Measurements from ENCODE around the gene GLIS1. TPM values are rescaled to one million over a fixed set of nuclear protein-coding genes. Genes with fewer than 3 reads are reported as not detected.

GLIS1 gene
- total and polyA plus RNA-seq, 2 experiments from 2014 or later: 0.26 to 0.31 TPM

DNA sequence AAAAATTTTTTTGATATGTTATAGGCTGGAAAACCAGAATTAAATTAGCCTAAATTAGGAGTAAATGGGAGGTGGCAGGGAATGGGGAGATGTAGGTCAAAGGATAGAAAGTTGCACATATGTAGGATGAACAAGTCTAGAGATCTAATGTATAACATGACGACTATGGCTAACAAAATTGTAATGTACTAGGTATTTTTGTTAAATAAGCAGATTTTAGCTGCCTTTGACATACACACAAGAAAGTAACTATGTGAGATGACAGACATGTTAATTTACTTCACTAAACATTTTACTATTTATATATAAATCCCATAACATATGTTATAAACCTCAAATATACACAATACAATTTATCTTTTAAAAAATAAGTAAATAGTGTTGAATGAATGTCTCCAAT lies 30.2 kb upstream of the GLIS1 start (continued):
- TF ChIP-seq, protein P1, sequence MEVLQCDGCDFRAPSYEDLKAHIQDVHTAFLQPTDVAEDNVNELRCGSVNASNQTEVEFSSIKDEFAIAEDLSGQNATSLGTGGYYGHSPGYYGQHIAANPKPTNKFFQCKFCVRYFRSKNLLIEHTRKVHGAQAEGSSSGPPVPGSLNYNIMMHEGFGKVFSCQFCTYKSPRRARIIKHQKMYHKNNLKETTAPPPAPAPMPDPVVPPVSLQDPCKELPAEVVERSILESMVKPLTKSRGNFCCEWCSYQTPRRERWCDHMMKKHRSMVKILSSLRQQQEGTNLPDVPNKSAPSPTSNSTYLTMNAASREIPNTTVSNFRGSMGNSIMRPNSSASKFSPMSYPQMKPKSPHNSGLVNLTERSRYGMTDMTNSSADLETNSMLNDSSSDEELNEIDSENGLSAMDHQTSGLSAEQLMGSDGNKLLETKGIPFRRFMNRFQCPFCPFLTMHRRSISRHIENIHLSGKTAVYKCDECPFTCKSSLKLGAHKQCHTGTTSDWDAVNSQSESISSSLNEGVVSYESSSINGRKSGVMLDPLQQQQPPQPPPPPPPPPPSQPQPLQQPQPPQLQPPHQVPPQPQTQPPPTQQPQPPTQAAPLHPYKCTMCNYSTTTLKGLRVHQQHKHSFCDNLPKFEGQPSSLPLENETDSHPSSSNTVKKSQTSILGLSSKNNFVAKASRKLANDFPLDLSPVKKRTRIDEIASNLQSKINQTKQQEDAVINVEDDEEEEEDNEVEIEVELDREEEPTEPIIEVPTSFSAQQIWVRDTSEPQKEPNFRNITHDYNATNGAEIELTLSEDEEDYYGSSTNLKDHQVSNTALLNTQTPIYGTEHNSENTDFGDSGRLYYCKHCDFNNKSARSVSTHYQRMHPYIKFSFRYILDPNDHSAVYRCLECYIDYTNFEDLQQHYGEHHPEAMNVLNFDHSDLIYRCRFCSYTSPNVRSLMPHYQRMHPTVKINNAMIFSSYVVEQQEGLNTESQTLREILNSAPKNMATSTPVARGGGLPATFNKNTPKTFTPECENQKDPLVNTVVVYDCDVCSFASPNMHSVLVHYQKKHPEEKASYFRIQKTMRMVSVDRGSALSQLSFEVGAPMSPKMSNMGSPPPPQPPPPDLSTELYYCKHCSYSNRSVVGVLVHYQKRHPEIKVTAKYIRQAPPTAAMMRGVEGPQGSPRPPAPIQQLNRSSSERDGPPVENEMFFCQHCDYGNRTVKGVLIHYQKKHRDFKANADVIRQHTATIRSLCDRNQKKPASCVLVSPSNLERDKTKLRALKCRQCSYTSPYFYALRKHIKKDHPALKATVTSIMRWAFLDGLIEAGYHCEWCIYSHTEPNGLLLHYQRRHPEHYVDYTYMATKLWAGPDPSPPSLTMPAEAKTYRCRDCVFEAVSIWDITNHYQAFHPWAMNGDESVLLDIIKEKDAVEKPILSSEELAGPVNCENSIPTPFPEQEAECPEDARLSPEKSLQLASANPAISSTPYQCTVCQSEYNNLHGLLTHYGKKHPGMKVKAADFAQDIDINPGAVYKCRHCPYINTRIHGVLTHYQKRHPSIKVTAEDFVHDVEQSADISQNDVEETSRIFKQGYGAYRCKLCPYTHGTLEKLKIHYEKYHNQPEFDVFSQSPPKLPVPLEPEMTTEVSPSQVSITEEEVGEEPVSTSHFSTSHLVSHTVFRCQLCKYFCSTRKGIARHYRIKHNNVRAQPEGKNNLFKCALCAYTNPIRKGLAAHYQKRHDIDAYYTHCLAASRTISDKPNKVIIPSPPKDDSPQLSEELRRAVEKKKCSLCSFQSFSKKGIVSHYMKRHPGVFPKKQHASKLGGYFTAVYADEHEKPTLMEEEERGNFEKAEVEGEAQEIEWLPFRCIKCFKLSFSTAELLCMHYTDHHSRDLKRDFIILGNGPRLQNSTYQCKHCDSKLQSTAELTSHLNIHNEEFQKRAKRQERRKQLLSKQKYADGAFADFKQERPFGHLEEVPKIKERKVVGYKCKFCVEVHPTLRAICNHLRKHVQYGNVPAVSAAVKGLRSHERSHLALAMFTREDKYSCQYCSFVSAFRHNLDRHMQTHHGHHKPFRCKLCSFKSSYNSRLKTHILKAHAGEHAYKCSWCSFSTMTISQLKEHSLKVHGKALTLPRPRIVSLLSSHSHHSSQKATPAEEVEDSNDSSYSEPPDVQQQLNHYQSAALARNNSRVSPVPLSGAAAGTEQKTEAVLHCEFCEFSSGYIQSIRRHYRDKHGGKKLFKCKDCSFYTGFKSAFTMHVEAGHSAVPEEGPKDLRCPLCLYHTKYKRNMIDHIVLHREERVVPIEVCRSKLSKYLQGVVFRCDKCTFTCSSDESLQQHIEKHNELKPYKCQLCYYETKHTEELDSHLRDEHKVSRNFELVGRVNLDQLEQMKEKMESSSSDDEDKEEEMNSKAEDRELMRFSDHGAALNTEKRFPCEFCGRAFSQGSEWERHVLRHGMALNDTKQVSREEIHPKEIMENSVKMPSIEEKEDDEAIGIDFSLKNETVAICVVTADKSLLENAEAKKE (CRISPR knock-in tag; IDR thresholded peaks at IDR 0.05): no peak
- TF ChIP-seq STAT1 (IDR thresholded peaks at IDR 0.05; ENCODE audit: unreplicated experiment) (no peak), CREB1 (CRISPR knock-in tag; IDR thresholded peaks at IDR 0.05; ENCODE audit: low read depth) (no peak), POLR2AphosphoS5 (IDR thresholded peaks at IDR 0.05; ENCODE audit: low read depth) (no peak)

DNA sequence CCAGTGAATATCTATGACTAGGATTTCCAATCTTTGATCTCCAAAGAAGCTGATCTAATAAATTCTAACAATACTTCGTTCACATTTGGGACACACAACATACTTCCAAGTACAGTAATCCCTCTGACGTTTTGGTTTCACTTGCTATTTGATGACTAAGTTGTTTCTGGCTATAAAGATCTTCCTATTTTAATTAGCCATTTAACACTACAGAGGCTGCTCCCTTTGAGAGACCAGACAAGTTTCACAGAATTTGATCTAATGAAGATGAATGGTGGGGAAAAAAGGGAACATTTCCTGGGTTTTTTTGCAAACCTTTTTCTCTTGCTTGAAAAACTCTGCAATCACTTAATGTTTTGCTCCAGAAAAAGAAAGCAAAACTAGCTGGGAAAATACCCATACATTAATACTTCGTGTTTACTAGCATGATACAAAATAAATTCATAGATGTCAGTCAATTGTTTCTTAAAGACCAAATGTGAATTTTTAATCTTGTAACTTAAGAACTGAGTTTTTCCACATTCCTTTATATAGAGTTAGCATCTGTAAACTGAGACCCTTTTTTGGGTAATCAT lies 28.0 kb upstream of the GLIS1 start:
- Histone ChIP-seq H3K27ac (ENCODE audit: low read depth) (no peak overlapping the region), H3K4me2 (no peak overlapping the region), H3K9me2 (ENCODE audit: insufficient read depth) (no peaks in the 10 kb centered on the region), H3K4me1 (ENCODE audit: insufficient read depth) (no peaks in the 10 kb centered on the region), H2AFZ (no peak overlapping the region), H3K27me3 (ENCODE audit: insufficient read depth) (no peaks in the 10 kb centered on the region), H3K36me3 (ENCODE audit: insufficient read depth) (peaks cover 22% of the 10 kb centered on the region; the same call in 1 of the 2 replicates), H4K20me1 (replicated peaks; ENCODE audit: insufficient read depth) (0 out of 2 replicates have a peak, but pooled peaks cover 2% of the 10 kb centered on the region), H3K4me3 (no peak overlapping the region), H3F3A (replicated peaks; ENCODE audit: low read depth) (no peaks in the 10 kb centered on the region), H3K79me2 (replicated peaks; ENCODE audit: insufficient read depth) (no peaks in the 10 kb centered on the region)
- H3K27ac Mint-ChIP-seq: no peak overlapping the region
- no peaks in the 10 kb centered on the region for H3K4me1 Mint-ChIP-seq
- peaks cover 28% of the 10 kb centered on the region for H3K36me3 Mint-ChIP-seq (ENCODE audit: low read depth)
- H3K9me3 Mint-ChIP-seq: no peaks in the 10 kb centered on the region
- H3K4me3 Mint-ChIP-seq: no peak overlapping the region
- ATAC-seq (no peak), DNase-seq (ENCODE audit: low spot score) (no peak)
- peaks cover 8% of the 10 kb centered on the region for H3K27me3 Mint-ChIP-seq (ENCODE audit: insufficient read depth, low read depth, poor library complexity)
- TF ChIP-seq, protein P2, sequence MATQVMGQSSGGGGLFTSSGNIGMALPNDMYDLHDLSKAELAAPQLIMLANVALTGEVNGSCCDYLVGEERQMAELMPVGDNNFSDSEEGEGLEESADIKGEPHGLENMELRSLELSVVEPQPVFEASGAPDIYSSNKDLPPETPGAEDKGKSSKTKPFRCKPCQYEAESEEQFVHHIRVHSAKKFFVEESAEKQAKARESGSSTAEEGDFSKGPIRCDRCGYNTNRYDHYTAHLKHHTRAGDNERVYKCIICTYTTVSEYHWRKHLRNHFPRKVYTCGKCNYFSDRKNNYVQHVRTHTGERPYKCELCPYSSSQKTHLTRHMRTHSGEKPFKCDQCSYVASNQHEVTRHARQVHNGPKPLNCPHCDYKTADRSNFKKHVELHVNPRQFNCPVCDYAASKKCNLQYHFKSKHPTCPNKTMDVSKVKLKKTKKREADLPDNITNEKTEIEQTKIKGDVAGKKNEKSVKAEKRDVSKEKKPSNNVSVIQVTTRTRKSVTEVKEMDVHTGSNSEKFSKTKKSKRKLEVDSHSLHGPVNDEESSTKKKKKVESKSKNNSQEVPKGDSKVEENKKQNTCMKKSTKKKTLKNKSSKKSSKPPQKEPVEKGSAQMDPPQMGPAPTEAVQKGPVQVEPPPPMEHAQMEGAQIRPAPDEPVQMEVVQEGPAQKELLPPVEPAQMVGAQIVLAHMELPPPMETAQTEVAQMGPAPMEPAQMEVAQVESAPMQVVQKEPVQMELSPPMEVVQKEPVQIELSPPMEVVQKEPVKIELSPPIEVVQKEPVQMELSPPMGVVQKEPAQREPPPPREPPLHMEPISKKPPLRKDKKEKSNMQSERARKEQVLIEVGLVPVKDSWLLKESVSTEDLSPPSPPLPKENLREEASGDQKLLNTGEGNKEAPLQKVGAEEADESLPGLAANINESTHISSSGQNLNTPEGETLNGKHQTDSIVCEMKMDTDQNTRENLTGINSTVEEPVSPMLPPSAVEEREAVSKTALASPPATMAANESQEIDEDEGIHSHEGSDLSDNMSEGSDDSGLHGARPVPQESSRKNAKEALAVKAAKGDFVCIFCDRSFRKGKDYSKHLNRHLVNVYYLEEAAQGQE (IDR thresholded peaks at IDR 0.05; ENCODE audit: unreplicated experiment): no peak
- TF ChIP-seq, protein P3, sequence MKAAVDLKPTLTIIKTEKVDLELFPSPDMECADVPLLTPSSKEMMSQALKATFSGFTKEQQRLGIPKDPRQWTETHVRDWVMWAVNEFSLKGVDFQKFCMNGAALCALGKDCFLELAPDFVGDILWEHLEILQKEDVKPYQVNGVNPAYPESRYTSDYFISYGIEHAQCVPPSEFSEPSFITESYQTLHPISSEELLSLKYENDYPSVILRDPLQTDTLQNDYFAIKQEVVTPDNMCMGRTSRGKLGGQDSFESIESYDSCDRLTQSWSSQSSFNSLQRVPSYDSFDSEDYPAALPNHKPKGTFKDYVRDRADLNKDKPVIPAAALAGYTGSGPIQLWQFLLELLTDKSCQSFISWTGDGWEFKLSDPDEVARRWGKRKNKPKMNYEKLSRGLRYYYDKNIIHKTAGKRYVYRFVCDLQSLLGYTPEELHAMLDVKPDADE (IDR thresholded peaks at IDR 0.05): no peak
- TF ChIP-seq CREB1 (CRISPR knock-in tag; IDR thresholded peaks at IDR 0.05; ENCODE audit: low read depth): no peak
- no peak for TF ChIP-seq JUNB (IDR thresholded peaks at IDR 0.05; ENCODE audit: unreplicated experiment)
- TF ChIP-seq STAT1 (IDR thresholded peaks at IDR 0.05; ENCODE audit: unreplicated experiment): no peak
- TF ChIP-seq EZH2 (IDR thresholded peaks at IDR 0.05; ENCODE audit: low read depth, unreplicated experiment): no peak
- no peak for TF ChIP-seq ZNF114 (CRISPR knock-in tag; IDR thresholded peaks at IDR 0.05)

All from GM23338 (cell line).